ENCODE data around the gene SH2D3A.
A peak's percentile ranks its signal among the peaks of the same experiment; 100 is the strongest.
"Not testable (repeated sequence)": the region's sequence is repeated elsewhere in the genome, so short reads cannot be mapped to it uniquely, and the experiment has no call there.

The SH2D3A gene

DNA sequence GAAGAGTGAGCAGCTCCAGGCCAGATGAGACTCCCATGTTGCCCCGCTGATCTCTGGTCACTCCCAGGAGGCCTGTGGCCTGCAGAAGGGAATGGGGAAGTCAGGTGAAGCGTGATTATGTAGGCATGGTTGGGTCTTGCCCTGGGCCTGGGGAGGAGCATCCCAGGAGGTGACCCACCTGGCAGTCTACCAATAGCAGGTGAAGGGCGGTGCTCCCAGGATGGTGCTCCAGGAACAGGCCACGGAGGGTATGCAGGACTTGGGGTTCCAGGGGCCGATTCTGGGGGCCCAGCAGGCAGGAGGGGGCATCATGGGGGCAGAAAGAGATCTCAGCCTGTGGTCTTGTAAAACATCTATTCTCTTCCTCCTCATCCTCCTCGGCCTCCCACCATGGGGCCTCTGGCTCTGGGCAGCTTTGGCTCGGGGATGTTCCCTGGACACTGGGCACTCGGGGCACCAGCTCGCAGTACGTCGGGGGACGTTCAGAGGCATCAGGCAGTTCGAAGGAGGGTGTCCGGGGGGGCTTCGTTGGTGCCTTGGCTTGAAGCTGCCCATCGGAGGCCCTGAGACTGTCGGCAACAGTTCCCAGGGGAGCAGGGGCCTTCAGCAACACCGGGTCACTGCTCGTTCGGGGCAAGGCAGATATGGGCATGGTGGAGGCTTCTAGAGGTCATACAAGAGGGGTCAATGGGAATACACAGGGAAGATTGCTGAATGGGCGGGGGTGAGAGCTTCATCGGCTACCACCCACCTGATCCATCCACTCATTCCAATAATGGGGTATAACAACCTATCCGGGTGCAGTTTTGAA lies 12.4 kb downstream of the SH2D3A start:
- no peak for DNase-seq

- no peak for DNase-seq
Observed at GRCh38 chr19:6754136-6754535, 13.1 kb downstream of the SH2D3A start.

GRCh38 chr19:6753178-6754031 lies 13.8 kb downstream of the SH2D3A start:
- DNase-seq, result peak; percentile 85

DNA sequence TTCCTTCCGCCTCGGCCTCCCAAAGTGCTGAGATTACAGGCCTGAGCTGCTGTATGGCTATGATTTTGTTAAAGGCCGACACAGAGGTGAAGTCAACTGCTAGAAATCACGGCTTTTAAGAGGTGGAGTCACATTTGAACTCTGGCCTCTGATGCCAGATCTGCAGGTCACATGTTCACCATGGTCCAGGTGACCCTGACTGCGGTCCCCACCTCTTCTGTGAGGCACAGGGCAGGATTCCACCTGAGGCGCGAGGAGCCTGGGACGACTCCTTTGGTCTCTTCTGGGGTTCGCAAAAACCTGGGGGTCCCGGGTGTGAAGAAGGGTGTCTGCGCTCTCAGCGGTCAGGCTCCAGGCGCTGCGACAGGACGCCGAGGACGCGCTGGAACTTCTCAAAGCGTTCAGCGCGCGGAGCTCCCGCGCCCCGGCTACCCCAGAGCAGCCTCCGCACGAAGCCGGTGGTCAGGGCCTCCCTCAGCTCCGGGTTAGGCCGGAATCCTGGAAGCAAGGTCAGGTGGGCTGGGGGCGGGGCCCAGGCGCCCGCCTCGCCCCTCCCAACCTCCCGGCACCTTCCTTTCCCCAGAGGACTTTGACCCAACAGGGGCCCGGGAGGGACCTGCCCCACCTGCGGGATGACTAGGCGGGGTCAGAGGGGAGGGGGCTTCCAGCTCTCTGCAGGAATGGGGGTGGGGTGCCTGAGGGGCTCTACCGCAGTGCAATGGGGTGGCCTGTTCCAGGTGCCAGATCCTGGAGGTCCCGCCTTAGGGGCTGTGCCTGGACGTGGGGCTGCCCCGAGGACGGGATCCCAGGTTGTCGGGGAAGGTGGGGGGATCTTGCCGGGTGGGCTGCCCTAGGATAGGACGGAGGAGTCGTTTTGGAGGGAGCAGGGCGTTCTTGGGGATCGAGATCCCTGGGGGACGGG lies 14.7 kb downstream of the SH2D3A start:
- DNase-seq, result no peak

DNA sequence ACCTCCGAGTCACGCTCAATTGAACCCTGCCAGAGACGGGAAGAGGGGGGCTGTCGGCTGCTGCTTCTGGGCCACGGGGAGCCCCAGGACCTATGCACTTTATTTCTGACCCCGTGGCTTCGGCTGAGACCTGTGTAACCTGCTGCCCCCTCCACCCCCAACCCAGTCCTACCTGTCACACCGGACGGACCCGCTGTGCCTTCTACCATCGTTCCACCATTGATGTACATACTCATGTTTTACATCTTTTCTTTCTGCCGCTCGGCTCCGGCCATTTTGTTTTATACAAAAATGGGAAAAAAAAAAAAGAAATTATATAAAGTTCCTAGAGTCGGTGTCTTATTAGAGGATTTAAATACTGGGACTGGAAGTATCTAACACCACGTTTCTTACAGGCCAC lies 16.0 kb downstream of the SH2D3A start:
- no peak for DNase-seq

DNA sequence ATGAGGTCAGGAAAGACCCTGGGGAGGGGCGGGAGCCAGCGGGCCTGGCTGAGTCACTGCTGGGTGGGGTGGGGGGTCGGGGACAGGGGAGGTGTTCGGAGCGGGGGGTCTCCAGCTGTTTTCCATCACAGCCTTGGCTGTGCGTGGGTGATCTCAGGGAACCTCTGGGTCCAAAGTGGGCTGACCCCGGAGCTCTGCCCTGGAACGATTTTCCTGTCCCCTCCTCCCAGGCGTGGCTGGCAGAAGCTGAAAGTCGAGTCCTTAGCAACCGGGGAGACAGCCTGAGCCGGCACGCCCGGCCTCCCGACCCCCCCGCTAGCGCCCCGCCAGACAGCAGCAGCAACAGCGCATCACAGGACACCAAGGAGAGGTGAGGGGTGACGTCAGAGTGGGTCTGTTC lies 17.2 kb downstream of the SH2D3A start:
- DNase-seq, result no peak

DNA sequence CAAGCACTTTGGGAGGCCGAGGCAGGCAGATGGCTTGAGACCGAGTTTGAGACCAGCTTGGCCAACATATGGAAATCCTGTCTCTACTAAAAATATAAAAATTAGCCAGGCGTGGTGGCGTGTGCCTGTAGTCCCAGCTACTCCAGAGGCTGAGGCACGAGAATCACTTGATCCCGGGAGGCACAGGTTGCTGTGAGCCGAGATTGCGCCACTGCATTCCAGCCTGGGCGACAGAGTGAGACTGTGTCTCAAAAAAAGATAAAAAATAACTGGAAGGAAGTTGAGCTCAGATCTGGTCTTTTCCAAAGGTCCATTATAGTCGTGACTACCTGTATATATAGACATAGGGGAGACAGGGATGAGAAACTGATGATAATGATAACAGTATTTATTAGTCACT lies 18.7 kb downstream of the SH2D3A start:
- DNase-seq, result not testable (repeated sequence)

- no peak for DNase-seq
Observed at GRCh38 chr19:6745965-6746364, 21.3 kb downstream of the SH2D3A start.

DNA sequence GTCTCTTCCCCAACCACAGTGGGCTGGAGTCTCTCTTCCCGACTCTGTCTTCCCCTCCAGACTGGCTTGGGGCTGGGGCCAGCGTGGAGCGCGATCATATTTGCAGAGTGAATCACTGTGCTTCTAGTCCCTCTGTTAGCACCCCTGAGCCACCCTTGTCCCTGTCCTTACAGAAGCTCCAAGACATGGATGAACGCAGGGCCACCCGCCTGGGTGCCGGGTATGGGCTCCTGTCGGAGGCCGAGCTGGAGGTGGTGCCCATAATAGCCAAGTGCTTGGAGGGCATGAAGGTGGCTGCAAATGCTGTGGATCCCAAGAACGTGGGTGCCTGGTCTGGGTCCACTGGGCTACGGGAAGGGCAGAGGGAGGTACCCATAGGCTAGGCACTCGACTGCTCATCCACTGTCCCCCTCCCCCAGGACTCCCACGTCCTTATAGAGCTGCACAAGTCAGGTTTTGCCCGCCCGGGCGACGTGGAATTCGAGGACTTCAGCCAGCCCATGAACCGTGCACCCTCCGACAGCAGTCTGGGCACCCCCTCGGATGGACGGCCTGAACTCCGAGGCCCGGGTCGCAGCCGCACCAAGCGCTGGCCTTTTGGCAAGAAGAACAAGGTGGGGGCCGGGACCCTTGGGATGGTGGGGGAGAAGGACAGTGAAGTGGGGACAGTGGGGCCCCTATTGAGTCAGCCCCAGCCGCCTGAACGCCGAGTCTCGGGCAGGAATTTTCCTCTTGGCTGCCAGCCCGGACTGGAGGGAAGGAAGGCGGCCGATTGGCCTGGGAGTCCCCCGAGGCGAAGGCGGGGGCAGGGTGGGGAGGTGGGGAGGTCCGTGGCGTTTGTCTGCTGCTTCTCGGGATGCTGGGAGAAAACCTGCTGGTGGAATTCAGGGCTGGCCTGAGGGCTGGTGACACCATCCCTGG lies 22.6 kb downstream of the SH2D3A start:
- no peak for DNase-seq

DNA sequence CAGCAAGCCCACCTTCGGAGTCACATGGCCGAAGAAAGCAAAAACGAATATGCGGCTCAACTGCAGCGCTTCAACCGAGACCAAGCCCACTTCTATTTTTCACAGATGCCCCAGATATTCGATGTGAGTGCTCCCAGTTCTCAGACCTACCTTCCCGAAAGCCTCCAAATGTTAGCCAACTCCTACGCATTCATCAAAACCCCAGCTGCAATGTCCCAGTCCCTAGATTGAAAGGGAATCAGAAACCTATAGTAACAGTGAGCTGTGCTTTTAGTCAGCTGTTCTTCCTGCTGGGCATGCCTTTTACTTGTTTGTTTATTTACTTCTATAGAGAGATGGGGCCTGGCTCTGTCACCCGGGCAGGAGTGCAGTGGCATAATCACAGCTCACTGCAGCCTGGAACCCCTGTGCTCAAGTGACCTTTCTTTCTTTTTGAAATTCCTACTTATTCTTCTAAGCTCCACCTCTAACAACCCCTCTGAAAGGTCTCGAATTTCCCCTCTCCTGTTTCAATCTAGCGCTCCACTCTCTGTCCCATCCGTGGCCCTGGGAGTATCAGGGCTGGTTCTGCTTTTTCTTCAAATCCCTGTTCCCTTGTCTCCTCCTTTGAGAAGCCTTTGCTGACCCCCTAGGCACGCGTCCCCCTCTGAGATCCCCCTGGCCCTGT lies 23.4 kb downstream of the SH2D3A start:
- no peak for DNase-seq

DNA sequence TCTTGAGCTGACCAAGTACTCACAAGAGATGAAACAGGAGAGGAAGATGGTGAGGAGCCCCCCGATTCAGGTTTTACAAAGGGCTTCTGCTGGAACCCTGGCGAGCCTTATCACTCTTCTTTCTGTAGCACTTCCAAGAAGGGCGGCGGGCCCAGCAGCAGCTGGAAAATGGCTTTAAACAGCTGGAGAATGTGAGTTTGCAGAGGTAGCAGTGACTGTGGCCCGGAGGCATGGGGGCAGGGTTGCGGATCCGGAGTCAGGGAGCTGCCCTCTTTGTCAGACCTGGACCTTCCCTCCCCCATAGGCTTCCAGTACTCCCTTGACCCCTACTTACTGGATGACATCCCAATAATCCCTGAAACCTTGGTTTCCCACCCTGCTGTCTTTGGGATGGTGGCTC lies 24.2 kb downstream of the SH2D3A start:
- no peak for DNase-seq

- peak; percentile 22 for DNase-seq
Observed at GRCh38 chr19:6740589-6741343, 26.5 kb downstream of the SH2D3A start.

GRCh38 chr19:6739883-6740588 lies 27.2 kb downstream of the SH2D3A start:
- peak; percentile 14 for DNase-seq

GRCh38 chr19:6739390-6739882 lies 27.8 kb downstream of the SH2D3A start, which contains the start of gene TRIP10:
TRIP10 (plus strand) TSS chr19:6739680; CDS start chr19:6739762, 82 bp downstream.
- DNase-seq, result peak; percentile 81

GRCh38 chr19:6738787-6739389 lies 28.3 kb downstream of the SH2D3A start:
- peak; percentile 26 for DNase-seq

GRCh38 chr19:6737873-6738786 lies 29.1 kb downstream of the SH2D3A start:
- peak; percentile 82 for DNase-seq

GRCh38 chr19:6737284-6737872 lies 29.9 kb downstream of the SH2D3A start, which contains the start of gene GPR108:
GPR108 (minus strand) TSS chr19:6737580; CDS start chr19:6737576, 4 bp downstream.
- peak; percentile 99 for DNase-seq

All from stimulated activated CD4-positive, alpha-beta T cell treated with anti-CD3 and anti-CD28 coated beads, Interleukin-4, amount 100 ng/mL, for 24 hours (primary cell).